Upper lobe of left lung (tissue), 4 donors: ENCODE measurements around the gene CD6.

ENCODE experiments used
- EP300 ChIP-seq, 4 donors: sonication (generic); formaldehyde crosslinking; IDR thresholded peaks; one replicate each; pipeline ENCODE4 v1.5.1; 2017; ENCODE audit warnings: antibody characterized with exemption in 4 of 4, control low read depth in 2 of 4
- TF ChIP-seq, protein P1 (sequence below), 6 experiments: fragments of 450-650 bp in 4 of 6; fragments of 200-600 bp in 2 of 6; sonication (generic) in 2 of 6; IDR thresholded peaks; one replicate each; pipeline ENCODE4 v1.5.1; 2016 to 2019; ENCODE audit warnings: antibody characterized with exemption in 6 of 6

GRCh38 chr11:60952742-60953170, 18.7 kb upstream of the CD6 start:
- TF ChIP-seq, protein P1, sequence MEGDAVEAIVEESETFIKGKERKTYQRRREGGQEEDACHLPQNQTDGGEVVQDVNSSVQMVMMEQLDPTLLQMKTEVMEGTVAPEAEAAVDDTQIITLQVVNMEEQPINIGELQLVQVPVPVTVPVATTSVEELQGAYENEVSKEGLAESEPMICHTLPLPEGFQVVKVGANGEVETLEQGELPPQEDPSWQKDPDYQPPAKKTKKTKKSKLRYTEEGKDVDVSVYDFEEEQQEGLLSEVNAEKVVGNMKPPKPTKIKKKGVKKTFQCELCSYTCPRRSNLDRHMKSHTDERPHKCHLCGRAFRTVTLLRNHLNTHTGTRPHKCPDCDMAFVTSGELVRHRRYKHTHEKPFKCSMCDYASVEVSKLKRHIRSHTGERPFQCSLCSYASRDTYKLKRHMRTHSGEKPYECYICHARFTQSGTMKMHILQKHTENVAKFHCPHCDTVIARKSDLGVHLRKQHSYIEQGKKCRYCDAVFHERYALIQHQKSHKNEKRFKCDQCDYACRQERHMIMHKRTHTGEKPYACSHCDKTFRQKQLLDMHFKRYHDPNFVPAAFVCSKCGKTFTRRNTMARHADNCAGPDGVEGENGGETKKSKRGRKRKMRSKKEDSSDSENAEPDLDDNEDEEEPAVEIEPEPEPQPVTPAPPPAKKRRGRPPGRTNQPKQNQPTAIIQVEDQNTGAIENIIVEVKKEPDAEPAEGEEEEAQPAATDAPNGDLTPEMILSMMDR (IDR thresholded peaks at IDR 0.05): no peak
- TF ChIP-seq EP300 (IDR thresholded peaks at IDR 0.05): no peak
